ENCODE measurements around the gene JAG2.
"Not testable (repeated sequence)": the region's sequence is repeated elsewhere in the genome, so short reads cannot be mapped to it uniquely, and the experiment has no call there.

JAG2 gene

DNA sequence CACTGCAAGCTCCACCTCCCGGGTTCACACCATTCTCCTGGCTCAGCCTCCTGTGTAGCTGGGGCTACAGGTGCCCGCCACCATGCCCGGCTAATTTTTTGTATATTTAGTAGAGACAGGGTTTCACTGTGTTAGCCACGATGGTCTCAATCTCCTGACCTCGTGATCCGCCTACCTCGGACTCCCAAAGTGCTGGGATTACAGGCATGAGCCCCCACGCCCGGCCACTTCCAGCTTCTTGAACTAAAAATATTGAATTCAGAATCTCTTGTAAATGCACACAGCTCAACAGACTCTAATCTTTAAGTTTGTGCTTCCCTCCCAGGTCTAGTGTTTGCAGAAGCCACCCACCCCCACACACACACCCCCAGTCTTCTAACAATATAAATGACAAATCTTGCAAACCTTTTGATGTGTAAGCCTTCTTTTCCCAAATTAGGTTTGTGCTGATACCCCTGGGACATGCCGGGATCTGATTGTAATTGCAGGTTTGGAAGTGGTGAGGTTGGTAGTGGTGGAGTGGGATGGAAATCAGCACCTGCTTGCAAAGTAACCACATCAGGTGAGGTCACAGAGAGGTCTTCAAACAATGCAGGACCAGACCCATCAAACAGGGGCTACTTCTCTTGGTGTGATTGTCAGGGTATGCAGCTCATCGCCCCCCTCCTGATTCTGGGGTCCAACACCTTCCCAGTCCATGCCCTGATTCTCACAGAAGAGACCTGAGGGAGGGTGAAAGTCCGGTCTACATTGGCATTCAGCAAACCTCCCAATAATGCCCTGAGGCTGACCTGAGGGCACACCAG, 51.9 kb downstream of the JAG2 start:
- no peak for DNase-seq (ENCODE audit: low spot score in 2 of 2)
- no peak overlapping the region for H3K27ac Mint-ChIP-seq
- ATAC-seq (ENCODE audit: low read depth), result no peak

DNA sequence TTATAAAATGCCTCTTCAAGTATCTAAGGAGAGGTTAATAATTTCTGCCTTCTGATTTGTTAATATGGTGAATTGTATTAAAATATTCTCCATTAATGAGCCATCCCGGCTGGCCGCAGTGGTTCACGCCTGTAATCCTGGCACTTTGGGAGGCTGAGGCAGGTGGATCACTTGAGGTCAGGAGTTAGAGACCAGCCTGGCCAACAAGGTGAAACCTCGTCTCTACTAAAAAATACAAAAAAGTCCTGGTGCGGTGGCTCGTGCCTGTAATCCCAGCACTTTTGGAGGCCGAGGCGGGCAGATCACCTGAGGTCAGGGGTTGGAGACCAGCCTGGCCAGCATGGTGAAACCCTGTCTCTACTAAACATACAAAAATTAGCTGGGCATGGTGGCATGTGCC, 59.3 kb downstream of the JAG2 start:
- not testable (repeated sequence) for H3K4me3 Mint-ChIP-seq; ATAC-seq (ENCODE audit: low read depth); H3K36me3 Mint-ChIP-seq; H3K9me3 Mint-ChIP-seq; DNase-seq (ENCODE audit: low spot score in 2 of 2); H3K4me1 Mint-ChIP-seq; H3K27ac Mint-ChIP-seq
- H3K27me3 Mint-ChIP-seq, result peaks cover 14% of the 10 kb centered on the region

More for the DNA sequence above, 51.9 kb downstream of the JAG2 start:
- Mint-ChIP-seq H3K9me3 (peaks cover 4% of the 10 kb centered on the region), H3K36me3 (peaks cover 3% of the 10 kb centered on the region), H3K27me3 (peaks cover 16% of the 10 kb centered on the region), H3K4me3 (no peak overlapping the region), H3K4me1 (no peaks in the 10 kb centered on the region)

GRCh38 chr14:105108516-105108864, 60.1 kb downstream of the JAG2 start:
- Mint-ChIP-seq H3K4me1 (peaks cover 4% of the 10 kb centered on the region), H3K36me3 (no peaks in the 10 kb centered on the region), H3K27ac (no peak overlapping the region), H3K4me3 (no peak overlapping the region), H3K9me3 (peaks cover 3% of the 10 kb centered on the region), H3K27me3 (peaks cover 18% of the 10 kb centered on the region)
- ATAC-seq (ENCODE audit: low read depth) (no peak), DNase-seq (ENCODE audit: low spot score in 2 of 2) (no peak)

GRCh38 chr14:105107781-105108515, 60.6 kb downstream of the JAG2 start:
- DNase-seq (ENCODE audit: low spot score in 2 of 2) (no peak), ATAC-seq (ENCODE audit: low read depth) (no peak)
- H3K27ac Mint-ChIP-seq, result no peak overlapping the region
- peaks cover 3% of the 10 kb centered on the region for H3K9me3 Mint-ChIP-seq
- peaks cover 4% of the 10 kb centered on the region for H3K4me1 Mint-ChIP-seq
- peaks cover 20% of the 10 kb centered on the region for H3K27me3 Mint-ChIP-seq
- no peaks in the 10 kb centered on the region for H3K36me3 Mint-ChIP-seq
- H3K4me3 Mint-ChIP-seq, result no peak overlapping the region

DNA sequence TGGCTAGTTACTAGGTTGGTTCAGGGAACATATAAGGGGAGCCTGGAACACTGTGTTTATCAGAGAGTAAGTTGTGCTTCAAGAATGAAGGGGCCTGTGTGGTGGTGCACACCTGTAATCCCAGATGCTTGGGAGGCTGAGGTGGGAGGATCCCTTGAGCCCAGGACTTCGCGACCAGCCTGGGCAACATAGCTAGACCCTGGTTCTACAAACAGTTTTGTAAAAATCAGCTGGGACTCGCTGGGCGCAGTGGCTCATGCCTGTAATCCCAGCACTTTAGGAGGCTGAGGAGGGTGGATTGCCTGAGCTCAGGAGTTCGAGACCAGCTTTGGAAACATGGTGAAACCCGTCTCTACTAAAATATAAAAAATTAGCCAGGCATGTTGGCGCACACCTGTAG, 61.2 kb downstream of the JAG2 start:
- no peak for DNase-seq (ENCODE audit: low spot score in 2 of 2)
- no peak overlapping the region for H3K4me3 Mint-ChIP-seq
- no peaks in the 10 kb centered on the region for H3K36me3 Mint-ChIP-seq
- H3K9me3 Mint-ChIP-seq, result peaks cover 3% of the 10 kb centered on the region
- peaks cover 4% of the 10 kb centered on the region for H3K4me1 Mint-ChIP-seq
- H3K27ac Mint-ChIP-seq, result no peak overlapping the region
- no peak for ATAC-seq (ENCODE audit: low read depth)
- peaks cover 24% of the 10 kb centered on the region for H3K27me3 Mint-ChIP-seq

DNA sequence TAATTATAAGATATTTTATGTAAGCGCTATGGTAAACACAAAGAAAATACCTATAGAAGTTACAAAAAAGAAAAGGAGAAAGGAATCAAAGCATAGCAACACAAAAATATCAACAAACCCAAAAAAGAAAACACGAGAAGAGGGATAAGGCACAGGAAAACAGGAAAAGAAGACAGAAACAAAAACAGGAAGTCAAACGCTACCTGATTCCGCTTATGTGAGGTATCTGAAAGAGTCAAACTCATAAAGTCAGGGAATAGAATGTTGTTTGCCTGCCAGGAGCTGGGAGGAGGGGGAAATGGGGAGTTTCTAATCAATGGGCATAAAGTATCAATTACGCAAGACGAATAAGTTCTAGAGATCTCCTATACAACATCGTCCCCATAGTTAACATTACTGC, 63.4 kb downstream of the JAG2 start:
- peaks cover 3% of the 10 kb centered on the region for H3K9me3 Mint-ChIP-seq
- H3K36me3 Mint-ChIP-seq, result no peaks in the 10 kb centered on the region
- H3K4me3 Mint-ChIP-seq, result no peak overlapping the region
- no peak for ATAC-seq (ENCODE audit: low read depth)
- H3K27me3 Mint-ChIP-seq, result peaks cover 29% of the 10 kb centered on the region
- DNase-seq (ENCODE audit: low spot score in 2 of 2), result no peak
- H3K27ac Mint-ChIP-seq, result no peak overlapping the region
- H3K4me1 Mint-ChIP-seq, result peaks cover 4% of the 10 kb centered on the region

GRCh38 chr14:105102893-105103292, 65.7 kb downstream of the JAG2 start:
- peaks cover 29% of the 10 kb centered on the region for H3K27me3 Mint-ChIP-seq
- H3K4me1 Mint-ChIP-seq, result peaks cover 5% of the 10 kb centered on the region
- peaks cover 2% of the 10 kb centered on the region for H3K36me3 Mint-ChIP-seq
- H3K9me3 Mint-ChIP-seq, result peaks cover 6% of the 10 kb centered on the region
- ATAC-seq (ENCODE audit: low read depth), result no peak
- no peak for DNase-seq (ENCODE audit: low spot score in 2 of 2)
- no peak overlapping the region for H3K4me3 Mint-ChIP-seq
- H3K27ac Mint-ChIP-seq, result no peak overlapping the region

DNA sequence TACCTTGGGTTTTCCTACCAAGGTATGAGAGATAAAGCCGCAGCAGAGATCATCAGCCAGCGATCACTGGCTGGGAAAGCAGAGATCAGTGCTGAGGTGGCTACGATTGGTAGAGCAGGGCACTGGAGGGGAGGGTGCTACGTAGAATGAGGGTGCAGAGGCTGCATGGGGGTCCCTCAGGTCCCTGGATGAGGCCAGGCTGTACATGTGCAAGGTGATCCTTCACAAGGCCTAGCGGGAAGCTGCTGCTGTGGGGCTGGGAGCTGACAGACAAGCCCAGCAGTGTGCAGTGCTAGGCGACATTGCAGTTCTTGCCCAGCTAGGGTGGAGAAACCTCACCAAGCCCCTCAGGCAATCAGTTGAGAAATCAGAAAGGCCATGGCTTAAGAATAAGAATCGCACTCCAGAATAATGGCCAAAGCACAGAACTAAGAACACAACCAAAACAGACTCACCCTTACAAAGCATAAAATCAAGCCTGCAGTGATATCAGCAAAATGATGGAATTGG, 66.2 kb downstream of the JAG2 start:
- no peak overlapping the region for H3K27ac Mint-ChIP-seq
- peaks cover 6% of the 10 kb centered on the region for H3K9me3 Mint-ChIP-seq
- no peak for DNase-seq (ENCODE audit: low spot score in 2 of 2)
- H3K36me3 Mint-ChIP-seq, result peaks cover 2% of the 10 kb centered on the region
- no peak for ATAC-seq (ENCODE audit: low read depth)
- H3K4me1 Mint-ChIP-seq, result peaks cover 5% of the 10 kb centered on the region
- peaks cover 29% of the 10 kb centered on the region for H3K27me3 Mint-ChIP-seq
- no peak overlapping the region for H3K4me3 Mint-ChIP-seq

DNA sequence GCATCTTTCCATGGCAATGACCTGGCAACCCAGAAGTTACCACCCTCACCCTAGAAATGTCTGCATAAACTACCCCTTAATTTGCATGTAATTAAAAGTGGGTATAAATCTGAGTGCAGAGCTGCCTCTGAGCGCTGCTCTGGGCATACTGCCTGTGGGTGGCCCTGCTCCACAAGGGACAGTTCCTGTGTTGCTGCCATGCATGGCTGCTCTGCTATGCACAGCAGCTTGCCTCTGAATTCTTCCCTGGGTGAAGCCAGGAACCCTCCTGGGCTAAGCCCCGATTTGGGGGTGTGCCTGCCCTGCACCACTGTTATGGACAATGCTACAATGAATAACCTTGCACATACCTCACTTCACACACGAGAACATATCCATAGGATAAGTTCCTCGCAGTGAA, 67.7 kb downstream of the JAG2 start:
- no peak for ATAC-seq (ENCODE audit: low read depth)
- Mint-ChIP-seq H3K27ac (no peak overlapping the region), H3K4me3 (no peak overlapping the region)

DNA sequence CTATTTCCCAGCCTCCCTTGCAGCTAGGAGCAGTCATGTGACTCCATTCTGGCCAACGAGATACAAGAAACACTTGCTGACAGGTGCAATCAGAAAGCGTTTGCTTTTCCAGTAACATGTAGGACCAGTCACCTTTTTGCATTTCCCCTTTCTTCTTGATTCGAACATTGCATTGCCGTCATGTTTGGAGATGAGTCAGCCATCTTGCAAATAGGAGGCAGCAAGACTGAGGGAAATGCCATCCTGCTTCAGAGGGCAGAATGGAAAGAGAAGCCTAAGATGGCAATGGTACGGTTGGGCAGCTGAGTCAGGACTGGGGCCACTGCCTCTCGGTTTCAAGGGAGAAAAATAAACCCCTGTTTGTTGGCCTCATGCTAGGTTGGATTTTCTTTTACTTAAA, 68.8 kb downstream of the JAG2 start:
- ATAC-seq (ENCODE audit: low read depth) (no peak), DNase-seq (ENCODE audit: low spot score in 2 of 2) (no peak)
- Mint-ChIP-seq H3K27me3 (peaks cover 25% of the 10 kb centered on the region), H3K4me3 (no peak overlapping the region), H3K4me1 (peaks cover 2% of the 10 kb centered on the region), H3K36me3 (peaks cover 2% of the 10 kb centered on the region), H3K9me3 (peaks cover 6% of the 10 kb centered on the region), H3K27ac (no peak overlapping the region)

More for the DNA sequence above, 67.7 kb downstream of the JAG2 start:
- peaks cover 5% of the 10 kb centered on the region for H3K4me1 Mint-ChIP-seq
- peaks cover 2% of the 10 kb centered on the region for H3K36me3 Mint-ChIP-seq
- peaks cover 25% of the 10 kb centered on the region for H3K27me3 Mint-ChIP-seq
- DNase-seq (ENCODE audit: low spot score in 2 of 2), result no peak
- H3K9me3 Mint-ChIP-seq, result peaks cover 6% of the 10 kb centered on the region

GRCh38 chr14:105098316-105098715, 70.3 kb downstream of the JAG2 start:
- no peak overlapping the region for H3K4me3 Mint-ChIP-seq
- H3K9me3 Mint-ChIP-seq, result peaks cover 3% of the 10 kb centered on the region
- H3K36me3 Mint-ChIP-seq, result peaks cover 2% of the 10 kb centered on the region
- no peak overlapping the region for H3K27ac Mint-ChIP-seq
- peaks cover 20% of the 10 kb centered on the region for H3K27me3 Mint-ChIP-seq
- ATAC-seq (ENCODE audit: low read depth) (no peak), DNase-seq (ENCODE audit: low spot score in 2 of 2) (no peak)
- peaks cover 6% of the 10 kb centered on the region for H3K4me1 Mint-ChIP-seq

GRCh38 chr14:105097794-105098127, 70.8 kb downstream of the JAG2 start:
- Mint-ChIP-seq H3K4me3 (no peak overlapping the region), H3K27me3 (peaks cover 17% of the 10 kb centered on the region), H3K4me1 (peaks cover 8% of the 10 kb centered on the region), H3K36me3 (peaks cover 2% of the 10 kb centered on the region), H3K9me3 (peaks cover 3% of the 10 kb centered on the region), H3K27ac (no peak overlapping the region)
- DNase-seq (ENCODE audit: low spot score in 2 of 2) (no peak), ATAC-seq (ENCODE audit: low read depth) (no peak)

GRCh38 chr14:105096206-105096875, 72.2 kb downstream of the JAG2 start:
- ATAC-seq (ENCODE audit: low read depth), result no peak
- H3K4me3 Mint-ChIP-seq, result no peak overlapping the region
- H3K36me3 Mint-ChIP-seq, result peaks cover 2% of the 10 kb centered on the region
- peaks cover 10% of the 10 kb centered on the region for H3K27me3 Mint-ChIP-seq
- DNase-seq (ENCODE audit: low spot score in 2 of 2), result no peak
- peaks cover 3% of the 10 kb centered on the region for H3K9me3 Mint-ChIP-seq
- no peak overlapping the region for H3K27ac Mint-ChIP-seq
- H3K4me1 Mint-ChIP-seq, result peaks cover 10% of the 10 kb centered on the region

- H3K4me1 Mint-ChIP-seq, result peaks cover 14% of the 10 kb centered on the region
- peak overlapping the region; percentile 27 for H3K4me3 Mint-ChIP-seq
- peaks cover 3% of the 10 kb centered on the region for H3K9me3 Mint-ChIP-seq
- peaks cover 12% of the 10 kb centered on the region for H3K27me3 Mint-ChIP-seq
- DNase-seq (ENCODE audit: low spot score in 2 of 2) (no peak), ATAC-seq (ENCODE audit: low read depth) (no peak)
- H3K27ac Mint-ChIP-seq, result no peak overlapping the region
- peaks cover 2% of the 10 kb centered on the region for H3K36me3 Mint-ChIP-seq
Measured at GRCh38 chr14:105095236-105095805, 73.3 kb downstream of the JAG2 start.
